ENCODE data around the gene DOHH.

The DOHH gene

GRCh38 chr19:3500429-3501101 is at the start of gene DOHH:
Gene DOHH (minus strand): TSS chr19:3500674. CDS start chr19:3496814, 3,860 bp downstream.
- no peak for TF ChIP-seq CTCF (IDR thresholded peaks at IDR 0.05; ENCODE audit: extremely low read depth, insufficient read depth, missing control alignments)
- peak; percentile 97 for DNase-seq (ENCODE audit: low spot score)
- in situ Hi-C loops (cut with MboI; ENCODE audit: low pct_unique_long_range_greater_than_20kb, low sequenced_read_pairs, unreplicated experiment), result no loop called here

GRCh38 chr19:3549816-3550215 is 49.3 kb upstream of the DOHH start:
- in situ Hi-C loops (cut with MboI; ENCODE audit: low pct_unique_long_range_greater_than_20kb, low sequenced_read_pairs, unreplicated experiment), result no loop called here
- DNase-seq (ENCODE audit: low spot score), result no peak
- TF ChIP-seq CTCF (IDR thresholded peaks at IDR 0.05; ENCODE audit: extremely low read depth, insufficient read depth, missing control alignments), result no peak

GRCh38 chr19:3548606-3549005 is 48.1 kb upstream of the DOHH start:
- TF ChIP-seq CTCF (IDR thresholded peaks at IDR 0.05; ENCODE audit: extremely low read depth, insufficient read depth, missing control alignments), result no peak
- no peak for DNase-seq (ENCODE audit: low spot score)
- in situ Hi-C loops (cut with MboI; ENCODE audit: low pct_unique_long_range_greater_than_20kb, low sequenced_read_pairs, unreplicated experiment), result no loop called here

- no peak for DNase-seq (ENCODE audit: low spot score)
- TF ChIP-seq CTCF (IDR thresholded peaks at IDR 0.05; ENCODE audit: extremely low read depth, insufficient read depth, missing control alignments), result no peak
- in situ Hi-C loops (cut with MboI; ENCODE audit: low pct_unique_long_range_greater_than_20kb, low sequenced_read_pairs, unreplicated experiment), result no loop called here
Observed at GRCh38 chr19:3547767-3548282, 47.4 kb upstream of the DOHH start.

GRCh38 chr19:3547301-3547731 is 46.8 kb upstream of the DOHH start:
- no peak for DNase-seq (ENCODE audit: low spot score)
- TF ChIP-seq CTCF (IDR thresholded peaks at IDR 0.05; ENCODE audit: extremely low read depth, insufficient read depth, missing control alignments), result peak; percentile 59
- in situ Hi-C loops (cut with MboI; ENCODE audit: low pct_unique_long_range_greater_than_20kb, low sequenced_read_pairs, unreplicated experiment), result no loop called here

- no peak for DNase-seq (ENCODE audit: low spot score)
- TF ChIP-seq CTCF (IDR thresholded peaks at IDR 0.05; ENCODE audit: extremely low read depth, insufficient read depth, missing control alignments), result no peak
- in situ Hi-C loops (cut with MboI; ENCODE audit: low pct_unique_long_range_greater_than_20kb, low sequenced_read_pairs, unreplicated experiment), result no loop called here
Observed at GRCh38 chr19:3546119-3546518, 45.6 kb upstream of the DOHH start.
